ENCODE data around the gene COL23A1. TPM values are rescaled to one million over a fixed set of nuclear protein-coding genes. Genes with fewer than 3 reads are reported as not detected.

COL23A1 gene
- total RNA-seq, 1 donor from 2014 or later = 2.9 TPM

- no peaks in the 10 kb centered on the region for H3K36me3 Mint-ChIP-seq (ENCODE audit: unreplicated experiment)
- peaks cover 7% of the 10 kb centered on the region for H3K27me3 Mint-ChIP-seq (ENCODE audit: unreplicated experiment)
- peaks cover 7% of the 10 kb centered on the region for H3K9me3 Mint-ChIP-seq (ENCODE audit: unreplicated experiment)
- no peak overlapping the region for H3K27ac Mint-ChIP-seq (ENCODE audit: unreplicated experiment)
- H3K4me1 Mint-ChIP-seq (ENCODE audit: low read depth, unreplicated experiment) = no peaks in the 10 kb centered on the region
- no peak overlapping the region for H3K4me3 Mint-ChIP-seq (ENCODE audit: unreplicated experiment)
- no peak for TF ChIP-seq CTCF (IDR thresholded peaks at IDR 0.05; ENCODE audit: partially characterized antibody, unreplicated experiment)
- DNase-seq = no peak
Measured at GRCh38 chr5:178213748-178214151, 376.4 kb downstream of the COL23A1 start.

- Mint-ChIP-seq H3K4me3 (ENCODE audit: unreplicated experiment) (no peak overlapping the region), H3K27me3 (ENCODE audit: unreplicated experiment) (peaks cover 7% of the 10 kb centered on the region), H3K36me3 (ENCODE audit: unreplicated experiment) (no peaks in the 10 kb centered on the region), H3K9me3 (ENCODE audit: unreplicated experiment) (peaks cover 7% of the 10 kb centered on the region), H3K4me1 (ENCODE audit: low read depth, unreplicated experiment) (peaks cover 1% of the 10 kb centered on the region), H3K27ac (ENCODE audit: unreplicated experiment) (no peak overlapping the region)
- TF ChIP-seq CTCF (IDR thresholded peaks at IDR 0.05; ENCODE audit: partially characterized antibody, unreplicated experiment) = no peak
- DNase-seq = no peak
Measured at GRCh38 chr5:178213003-178213461, 377.2 kb downstream of the COL23A1 start.

DNA sequence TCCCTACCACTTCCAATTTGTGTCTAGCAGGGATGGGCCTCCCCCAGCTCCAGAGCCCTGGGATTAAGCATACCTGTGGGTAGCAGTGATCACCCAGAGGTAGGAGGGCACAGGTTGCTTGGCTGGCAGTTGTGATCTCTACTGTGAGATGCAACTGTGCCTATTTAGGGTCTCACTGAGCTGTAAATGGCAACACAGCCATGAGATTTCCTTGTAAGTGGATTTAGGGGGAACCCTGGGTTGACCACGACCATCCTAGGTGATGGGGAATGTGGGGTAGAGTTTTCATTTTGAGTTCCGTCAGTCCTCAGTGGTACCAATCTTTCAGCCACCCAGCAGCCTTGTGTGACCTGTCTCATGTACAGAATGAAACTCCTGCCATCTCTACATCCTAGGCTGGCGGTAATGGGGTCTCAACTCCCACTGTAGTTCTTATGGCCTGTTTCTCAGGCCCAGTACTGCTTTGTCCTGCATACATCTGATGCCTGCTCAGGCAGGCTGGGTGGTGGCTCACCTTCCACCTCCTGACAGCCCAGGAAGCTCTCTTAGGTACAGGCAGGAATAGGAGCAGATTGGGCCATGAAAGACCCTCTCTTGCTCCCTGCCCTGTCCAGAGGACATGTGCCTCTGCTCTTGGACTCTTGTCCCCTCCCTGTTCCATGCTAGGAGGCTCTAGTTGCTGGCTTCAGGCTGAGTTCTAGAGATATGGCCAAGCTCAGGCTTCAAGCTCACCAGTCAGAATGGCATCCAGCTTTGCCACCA lies 377.8 kb downstream of the COL23A1 start:
- no peak for DNase-seq
- H3K4me3 Mint-ChIP-seq (ENCODE audit: unreplicated experiment) = no peak overlapping the region
- peaks cover 4% of the 10 kb centered on the region for H3K4me1 Mint-ChIP-seq (ENCODE audit: low read depth, unreplicated experiment)
- no peak overlapping the region for H3K27ac Mint-ChIP-seq (ENCODE audit: unreplicated experiment)
- peaks cover 7% of the 10 kb centered on the region for H3K9me3 Mint-ChIP-seq (ENCODE audit: unreplicated experiment)
- no peaks in the 10 kb centered on the region for H3K36me3 Mint-ChIP-seq (ENCODE audit: unreplicated experiment)
- no peak for TF ChIP-seq CTCF (IDR thresholded peaks at IDR 0.05; ENCODE audit: partially characterized antibody, unreplicated experiment)
- H3K27me3 Mint-ChIP-seq (ENCODE audit: unreplicated experiment) = peaks cover 7% of the 10 kb centered on the region

DNA sequence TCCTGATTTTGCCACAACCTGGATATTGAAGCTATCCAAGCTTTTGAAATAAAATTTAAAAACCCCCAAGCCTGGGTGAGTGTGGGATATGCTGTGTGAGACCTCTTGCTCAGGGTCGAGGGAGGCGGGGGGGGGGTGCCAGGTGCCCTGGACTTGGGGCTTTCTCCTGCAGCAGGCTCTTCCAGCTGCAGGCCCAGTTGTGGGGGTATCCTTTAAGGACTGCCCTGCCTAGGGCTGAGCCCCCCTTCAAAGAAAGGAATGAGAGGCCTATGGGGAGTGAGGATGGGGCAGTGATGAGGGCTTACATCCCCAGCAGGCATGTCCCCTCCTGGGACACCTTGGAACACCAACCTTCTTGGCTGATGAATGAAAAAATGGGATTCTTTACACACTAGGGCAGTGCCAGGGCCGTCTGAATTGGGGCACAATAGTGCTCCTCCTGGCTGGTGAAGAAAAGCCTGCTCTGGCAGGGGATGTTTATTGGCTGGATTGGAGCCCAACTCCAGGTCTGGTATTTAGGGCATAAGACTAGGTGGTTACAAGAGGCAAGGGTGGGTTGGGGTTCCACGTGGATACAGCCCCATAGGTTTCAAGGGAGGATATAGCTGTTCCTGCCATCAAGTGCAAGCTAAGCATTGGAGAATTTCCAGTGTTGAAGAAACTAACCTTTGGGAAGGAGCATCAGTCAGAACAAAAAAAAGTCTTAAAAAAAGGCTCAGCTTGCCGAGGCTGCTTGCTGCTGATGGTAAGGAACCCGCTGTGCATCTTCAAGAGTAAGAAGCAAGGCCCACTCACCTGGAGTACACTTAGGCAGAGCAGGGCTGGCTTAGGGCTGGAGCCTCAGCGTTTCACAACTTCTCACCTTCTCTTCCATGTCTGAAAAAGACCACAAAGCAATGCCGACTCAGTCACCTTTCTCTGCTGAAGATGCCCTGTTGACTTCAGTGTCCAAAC lies 378.8 kb downstream of the COL23A1 start:
- peaks cover 10% of the 10 kb centered on the region for H3K9me3 Mint-ChIP-seq (ENCODE audit: unreplicated experiment)
- H3K36me3 Mint-ChIP-seq (ENCODE audit: unreplicated experiment) = no peaks in the 10 kb centered on the region
- H3K27me3 Mint-ChIP-seq (ENCODE audit: unreplicated experiment) = peaks cover 7% of the 10 kb centered on the region
- H3K4me1 Mint-ChIP-seq (ENCODE audit: low read depth, unreplicated experiment) = peaks cover 6% of the 10 kb centered on the region
- H3K27ac Mint-ChIP-seq (ENCODE audit: unreplicated experiment) = peak overlapping the region; percentile 43
- H3K4me3 Mint-ChIP-seq (ENCODE audit: unreplicated experiment) = no peak overlapping the region
- no peak for DNase-seq
- TF ChIP-seq CTCF (IDR thresholded peaks at IDR 0.05; ENCODE audit: partially characterized antibody, unreplicated experiment) = no peak

All from glutamatergic neuron (in vitro differentiated cells).